ENCODE data around the gene SEMA5A.
"Not testable (repeated sequence)": the region's sequence is repeated elsewhere in the genome, so short reads cannot be mapped to it uniquely, and the experiment has no call there.

DNA sequence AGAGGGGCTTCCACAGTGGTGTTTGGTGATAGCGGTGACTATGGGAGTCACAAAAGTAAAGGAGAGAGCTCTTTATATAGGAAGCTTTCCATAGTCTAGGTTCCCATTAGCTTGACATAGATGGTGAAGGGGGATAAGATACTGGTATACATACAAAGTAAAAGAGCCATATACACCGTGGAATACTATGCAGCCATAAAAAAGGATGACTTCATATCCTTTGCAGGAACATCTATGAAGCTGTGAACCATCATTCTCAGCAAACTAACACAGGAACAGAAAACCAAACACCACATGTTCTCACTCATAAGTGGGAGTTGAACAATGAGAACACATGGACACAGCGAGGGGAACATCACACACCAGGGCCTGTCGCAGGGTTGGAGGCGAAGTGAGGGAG is 146.1 kb downstream of the SEMA5A start:
- TF ChIP-seq CTCF (IDR thresholded peaks at IDR 0.05; ENCODE audit: insufficient read depth, low read length); POLR2AphosphoS5 (IDR thresholded peaks at IDR 0.05; ENCODE audit: low read depth); REST (IDR thresholded peaks at IDR 0.05; ENCODE audit: insufficient replicate concordance, low read depth); SPI1 (IDR thresholded peaks at IDR 0.05; ENCODE audit: borderline replicate concordance, low read depth): not testable (repeated sequence)
